SK-N-SH (cell line): Measurements from ENCODE around the gene STYXL2. TPM values are rescaled to one million over a fixed set of nuclear protein-coding genes. Genes with fewer than 3 reads are reported as not detected.

Experiments
- CTCF ChIA-PET: fragments of 300-600, 350-600 bp; formaldehyde crosslinking; extraction: SDS; loops from one replicate; lab custom pipeline; 2021; lab: Yijun Ruan, JAX
- POLR2A ChIA-PET: fragments of 350-600 bp; sonication (Branson Sonifier 250); formaldehyde crosslinking; extraction: SDS; loops from one replicate; lab custom pipeline; 2020; ENCODE audit warnings: antibody characterized with exemption, inconsistent platforms; lab: Yijun Ruan, JAX
- DNase-seq: peaks from one replicate; pipeline ENCODE4 v3.0.0; 2012
- H2AFZ ChIP-seq: fragments of 200-600 bp; sonication (generic); 2 replicates; pipeline ENCODE4 v1.8.1; 2016; ENCODE audit warnings: antibody characterized with exemption, mild to moderate bottlenecking, low read depth
- H3F3A ChIP-seq: fragments of 200-600 bp; sonication (generic); replicated peaks from 2 replicates; pipeline ENCODE3; 2016; ENCODE audit warnings: antibody characterized with exemption, mild to moderate bottlenecking; ENCODE audit not compliant: insufficient read depth
- H3K27ac ChIP-seq, 2 experiments: fragments of 200-500 bp in 1 of 2; fragments of 200-600 bp in 1 of 2; sonication (Bioruptor generic) in 1 of 2; sonication (generic), shearing (Covaris generic) in 1 of 2; 2 replicates each; pipeline versions ENCODE4 v1.5.1 to v1.6.1; 2014 to 2016; ENCODE audit warnings: low read depth in 2 of 2, inconsistent platforms in 1 of 2, low read length in 1 of 2, mild to moderate bottlenecking in 1 of 2, mixed read lengths in 1 of 2
- H3K27me3 ChIP-seq: fragments of 200-600 bp; sonication (generic), shearing (Covaris generic); 2 replicates; pipeline ENCODE4 v1.6.1; 2016; ENCODE audit warnings: mixed run types; ENCODE audit not compliant: insufficient read depth
- H3K36me3 ChIP-seq, 2 experiments: fragments of 200-500 bp in 1 of 2; fragments of 200-600 bp in 1 of 2; sonication (Bioruptor generic) in 1 of 2; sonication (generic) in 1 of 2; replicated peaks in 1 of 2; 2 replicates each; pipeline versions ENCODE3 to v1.5.1; 2014 to 2016; ENCODE audit warnings: low read length in 1 of 2, mild to moderate bottlenecking in 1 of 2; ENCODE audit not compliant: insufficient read depth in 2 of 2, control insufficient read depth in 1 of 2
- H3K4me1 ChIP-seq, 2 experiments: fragments of 200-500 bp in 1 of 2; fragments of 200-600 bp in 1 of 2; sonication (Bioruptor generic) in 1 of 2; sonication (generic), shearing (Covaris generic) in 1 of 2; 2 replicates each; pipeline versions ENCODE4 v1.5.1 to v1.6.1; 2014 to 2016; ENCODE audit warnings: low read depth in 1 of 2, low read length in 1 of 2, mixed run types in 1 of 2; ENCODE audit not compliant: insufficient read depth in 2 of 2, control insufficient read depth in 1 of 2
- H3K4me2 ChIP-seq: fragments of 200-600 bp; sonication (generic), shearing (Covaris generic); 2 replicates; pipeline ENCODE4 v1.6.1; 2017; ENCODE audit warnings: mixed run types
- H3K4me3 ChIP-seq, 2 experiments: fragments of 200-500 bp in 1 of 2; fragments of 200-600 bp in 1 of 2; sonication (Bioruptor generic) in 1 of 2; sonication (generic), shearing (Covaris generic) in 1 of 2; 2 replicates each; pipeline versions ENCODE4 v1.5.1 to v1.8.1; 2014 to 2016; ENCODE audit warnings: low read depth in 2 of 2, inconsistent platforms in 1 of 2, low read length in 1 of 2, mild to moderate bottlenecking in 1 of 2, mixed read lengths in 1 of 2, moderate library complexity in 1 of 2
- H3K79me2 ChIP-seq: fragments of 200-600 bp; sonication (generic); 2 replicates; pipeline ENCODE4 v1.8.1; 2017; ENCODE audit warnings: mild to moderate bottlenecking; ENCODE audit not compliant: insufficient read depth
- H3K9ac ChIP-seq: fragments of 200-600 bp; sonication (generic); 2 replicates; pipeline ENCODE4 v1.6.1; 2017; ENCODE audit warnings: mixed run types
- H3K9me2 ChIP-seq: fragments of 200-600 bp; sonication (generic); 2 replicates; pipeline ENCODE4 v1.6.1; 2017; ENCODE audit warnings: mixed run types
- H3K9me3 ChIP-seq: fragments of 200-600 bp; sonication (generic); 2 replicates; pipeline ENCODE4 v1.6.1; 2017; ENCODE audit warnings: mixed run types, mild to moderate bottlenecking, moderate library complexity
- H4K20me1 ChIP-seq: fragments of 200-600 bp; sonication (generic); 2 replicates; pipeline ENCODE4 v1.6.1; 2017; ENCODE audit warnings: mild to moderate bottlenecking, mixed run types; ENCODE audit not compliant: insufficient read depth
- CTCF ChIP-seq: fragments of 200-600 bp; sonication (generic); IDR thresholded peaks from 2 replicates; pipeline ENCODE4 v1.6.1; 2017; ENCODE audit warnings: antibody characterized with exemption, mild to moderate bottlenecking, moderate library complexity
- EP300 ChIP-seq, 2 experiments: IDR thresholded peaks; 2 replicates each; pipeline versions ENCODE4 v1.4.0 to v1.6.1; 2012; ENCODE audit warnings: borderline replicate concordance in 1 of 2, low read depth in 1 of 2, low read length in 1 of 2
- EZH2phosphoT487 ChIP-seq: fragments of 200-600 bp; sonication (generic); IDR thresholded peaks from 2 replicates; pipeline ENCODE4 v1.6.1; 2017; ENCODE audit warnings: low read depth, mixed run types, mild to moderate bottlenecking, antibody characterized with exemption, moderate library complexity, borderline replicate concordance
- GATA2 ChIP-seq: sonication (generic); formaldehyde crosslinking; IDR thresholded peaks from 2 replicates; pipeline ENCODE4 v1.5.0; 2020; ENCODE audit warnings: mild to moderate bottlenecking, missing genetic modification reagents
- MAX ChIP-seq: IDR thresholded peaks from 2 replicates; pipeline ENCODE4 v1.4.0; 2012; ENCODE audit warnings: low read depth
- MXI1 ChIP-seq: IDR thresholded peaks from 2 replicates; pipeline ENCODE4 v1.6.1; 2012; ENCODE audit warnings: mild to moderate bottlenecking, low read depth, low read length, improper control_type of control experiment
- RAD21 ChIP-seq: IDR thresholded peaks from 2 replicates; pipeline ENCODE4 v1.6.1; 2012; ENCODE audit warnings: mild to moderate bottlenecking, low read length
- RCOR1 ChIP-seq: fragments of 150-350 bp; IDR thresholded peaks from 2 replicates; pipeline ENCODE4 v1.6.1; 2017; ENCODE audit warnings: antibody characterized with exemption, low read length
- REST ChIP-seq: IDR thresholded peaks from 2 replicates; pipeline ENCODE4 v1.6.1; 2012; ENCODE audit warnings: mild to moderate bottlenecking, low read depth, low read length, moderate library complexity
- RFX5 ChIP-seq: IDR thresholded peaks from 2 replicates; pipeline ENCODE4 v1.6.1; 2012; ENCODE audit warnings: mild to moderate bottlenecking, improper control_type of control experiment, low read length
- TCF12 ChIP-seq: IDR thresholded peaks from 2 replicates; pipeline ENCODE4 v1.4.0; 2012
- USF1 ChIP-seq: IDR thresholded peaks from 2 replicates; pipeline ENCODE4 v1.4.0; 2012; ENCODE audit warnings: low read depth, borderline replicate concordance
- USF2 ChIP-seq: fragments of 150-350 bp; IDR thresholded peaks from 2 replicates; pipeline ENCODE4 v1.6.1; 2017; ENCODE audit warnings: antibody characterized with exemption, low read length, low read depth, borderline replicate concordance
- WGBS: methylation state at CpG from one replicate; pipeline ENCODE4 v1.1.6; 2017; ENCODE audit warnings: low lambda C conversion rate; 5-methylcytosine and 5-hydroxymethylcytosine counted together
- polyA plus RNA-seq, 3 experiments: library from polyadenylated mRNA; depleted of rRNA; stranded (reverse); fragments of >200 nt; gene quantifications; 2 replicates each; pipeline ENCODE4 v1.2.3, GENCODE V29; 2012

Gene STYXL2
- polyA plus RNA-seq, 1 of the 3 experiments (the other 2 are of a cell fraction): not detected

- Histone ChIP-seq H3K79me2 (no peaks in the 10 kb centered on the region), H3K27me3 (no peaks in the 10 kb centered on the region), H2AFZ (no peak overlapping the region), H3K4me2 (no peak overlapping the region), H3F3A (no peaks in the 10 kb centered on the region), H3K9me3 (no peaks in the 10 kb centered on the region), H3K9me2 (no peaks in the 10 kb centered on the region), H3K4me3 (no peak overlapping the region), H3K36me3 (no peaks in the 10 kb centered on the region), H3K9ac (no peak overlapping the region), H3K4me1 (no peaks in the 10 kb centered on the region), H4K20me1 (no peaks in the 10 kb centered on the region), H3K27ac (no peak overlapping the region)
- no peak for DNase-seq
- WGBS: 55% methylated on average over 5 of the region's 5 CpGs
- no peak for TF ChIP-seq USF2
- no peak for TF ChIP-seq REST
- no peak for TF ChIP-seq MAX
- TF ChIP-seq EP300 (IDR thresholded peaks at IDR 0.05; ENCODE audit: borderline replicate concordance in 1 of 2, low read depth in 1 of 2, low read length in 1 of 2): no peak
- TF ChIP-seq TCF12: no peak
- TF ChIP-seq MXI1: no peak
- no peak for TF ChIP-seq RFX5
- no peak for TF ChIP-seq RAD21
- TF ChIP-seq CTCF: no peak
- TF ChIP-seq RCOR1: no peak
- no peak for TF ChIP-seq USF1
- no peak for TF ChIP-seq GATA2 (CRISPR knock-in tag)
- no peak for TF ChIP-seq EZH2phosphoT487
- CTCF ChIA-PET: no interaction called here
- POLR2A ChIA-PET: no interaction called here
Measured at GRCh38 chr1:167102906-167103573, 9.2 kb downstream of the STYXL2 start.
